Ascending aorta (tissue), 2 donors: ENCODE data around the gene NATD1. TPM values are rescaled to one million over a fixed set of nuclear protein-coding genes. Genes with fewer than 3 reads are reported as not detected.
A peak's percentile ranks its signal among the peaks of the same experiment; 100 is the strongest.
"Not testable (repeated sequence)": the region's sequence is repeated elsewhere in the genome, so short reads cannot be mapped to it uniquely, and the experiment has no call there.

ENCODE experiments used
- DNase-seq, 2 donors: peaks; one replicate each; pipeline ENCODE4 v3.0.0-alpha.2; 2019; ENCODE audit warnings: low spot score in 2 of 2
- H3K27ac ChIP-seq, 2 donors: fragments of 200-600 bp; sonication (generic); one replicate each; pipeline ENCODE4 v1.5.1; 2016 to 2017; ENCODE audit warnings: mild to moderate bottlenecking in 1 of 2
- H3K27me3 ChIP-seq: fragments of 200-600 bp; sonication (generic); one replicate; pipeline ENCODE4 v1.5.1; 2017
- H3K36me3 ChIP-seq, 2 donors: fragments of 200-600 bp; sonication (generic); one replicate each; pipeline ENCODE4 v1.5.1; 2016
- H3K4me1 ChIP-seq, 2 donors: fragments of 200-600 bp; sonication (generic); one replicate each; pipeline ENCODE4 v1.5.1; 2016 to 2017; ENCODE audit warnings: mild to moderate bottlenecking in 1 of 2
- H3K4me3 ChIP-seq, 2 donors: fragments of 200-600 bp; sonication (generic); one replicate each; pipeline ENCODE4 v1.5.1; 2016 to 2017; ENCODE audit warnings: mild to moderate bottlenecking in 1 of 2
- H3K9me3 ChIP-seq, 2 donors: fragments of 200-600 bp; sonication (generic); one replicate each; pipeline ENCODE4 v1.5.1; 2016
- CTCF ChIP-seq, 3 experiments: fragments of 200-600 bp in 2 of 3; fragments of 450-650 bp in 1 of 3; sonication (generic) in 2 of 3; IDR thresholded peaks; one replicate each; pipeline ENCODE4 v1.5.1; 2016 to 2019; ENCODE audit warnings: antibody characterized with exemption in 3 of 3, mild to moderate bottlenecking in 1 of 3, moderate library complexity in 1 of 3
- intact Hi-C: fragments of 100-400 bp; cut with DNase I; formaldehyde crosslinking; loops from one replicate; pipeline ENCODE4 v1.15.1; 2023
- total RNA-seq: library from RNA; depleted of rRNA; stranded (reverse); fragments of >200 nt; gene quantifications from one replicate; pipeline ENCODE4 v1.1.0, GENCODE V29; 2016

The NATD1 gene
- total RNA-seq, 1 donor from 2014 or later = 13.4 TPM

GRCh38 chr17:21199311-21199710 is 53.9 kb downstream of the NATD1 start:
- H3K9me3 ChIP-seq = no peaks in the 10 kb centered on the region
- no peak for TF ChIP-seq CTCF (IDR thresholded peaks at IDR 0.05)
- peaks cover 0 to 31% of the 10 kb centered on the region in 2 donors for H3K4me1 ChIP-seq
- intact Hi-C loops = no loop called here
- no peak overlapping the region for H3K27ac ChIP-seq
- peaks cover 19 to 22% of the 10 kb centered on the region in 2 donors for H3K36me3 ChIP-seq
- H3K27me3 ChIP-seq = no peaks in the 10 kb centered on the region
- no peak for DNase-seq
- no peak overlapping the region for H3K4me3 ChIP-seq

DNA sequence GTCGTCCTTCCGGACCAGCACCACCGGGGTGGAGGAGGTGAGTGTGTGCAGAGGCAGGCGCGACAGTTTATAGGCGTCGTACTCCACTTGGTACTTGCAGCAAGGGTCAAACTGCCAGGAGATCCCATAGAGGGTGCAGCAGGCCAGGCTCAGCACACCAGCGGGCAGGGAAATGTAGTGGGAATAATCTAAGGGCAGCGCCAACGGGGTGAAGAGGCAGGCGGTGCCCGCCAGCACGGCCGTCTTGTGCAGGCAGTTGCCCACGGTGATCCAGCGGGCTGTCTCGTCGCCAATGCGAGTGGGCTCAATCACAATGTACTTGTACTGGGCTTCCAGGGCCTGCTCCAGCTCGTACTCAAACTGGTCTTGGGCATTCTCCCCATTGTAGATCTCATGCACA is 54.8 kb downstream of the NATD1 start:
- H3K36me3 ChIP-seq = peaks cover 19 to 22% of the 10 kb centered on the region in 2 donors
- DNase-seq = no peak
- peaks cover 0 to 25% of the 10 kb centered on the region in 2 donors for H3K4me1 ChIP-seq
- H3K9me3 ChIP-seq = no peaks in the 10 kb centered on the region
- H3K27ac ChIP-seq = no peak overlapping the region
- H3K27me3 ChIP-seq = no peaks in the 10 kb centered on the region
- H3K4me3 ChIP-seq = no peak overlapping the region
- intact Hi-C loops = no loop called here
- TF ChIP-seq CTCF (IDR thresholded peaks at IDR 0.05) = no peak

GRCh38 chr17:21196126-21196525 is 57.1 kb downstream of the NATD1 start:
- no peaks in the 10 kb centered on the region for H3K27me3 ChIP-seq
- no peak overlapping the region for H3K4me3 ChIP-seq
- H3K9me3 ChIP-seq = no peaks in the 10 kb centered on the region
- intact Hi-C loops = no loop called here
- H3K4me1 ChIP-seq = peaks cover 0 to 26% of the 10 kb centered on the region in 2 donors
- DNase-seq = no peak
- no peak for TF ChIP-seq CTCF (IDR thresholded peaks at IDR 0.05)
- H3K27ac ChIP-seq = no peak overlapping the region
- peaks cover 19 to 28% of the 10 kb centered on the region in 2 donors for H3K36me3 ChIP-seq

DNA sequence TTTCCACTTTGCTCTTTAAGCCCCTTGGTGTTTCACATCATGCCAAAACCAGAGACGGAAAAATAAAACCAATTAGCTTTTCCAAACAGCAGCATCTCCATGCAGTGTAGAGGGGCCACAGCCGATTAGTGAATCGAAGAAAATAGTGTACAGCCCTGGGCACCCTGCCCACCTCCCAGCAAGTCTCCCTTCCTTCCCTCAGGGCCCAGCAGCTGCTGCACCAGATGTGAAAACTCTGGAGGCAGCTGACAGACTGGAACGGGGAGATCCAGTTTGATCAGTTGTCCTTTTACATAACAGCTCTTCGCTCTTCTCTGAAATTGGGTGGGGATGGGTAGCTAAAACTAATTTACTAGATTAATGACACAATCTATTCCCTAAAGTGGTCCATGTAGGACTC is 58.5 kb downstream of the NATD1 start:
- Histone ChIP-seq H3K36me3 (peaks cover 19 to 28% of the 10 kb centered on the region in 2 donors), H3K4me3 (no peak overlapping the region), H3K27me3 (no peaks in the 10 kb centered on the region), H3K27ac (peak overlapping the region; percentile 2 to 20), H3K4me1 (peaks cover 0 to 19% of the 10 kb centered on the region in 2 donors), H3K9me3 (no peaks in the 10 kb centered on the region)
- intact Hi-C loops = no loop called here
- no peak for DNase-seq
- no peak for TF ChIP-seq CTCF (IDR thresholded peaks at IDR 0.05)

DNA sequence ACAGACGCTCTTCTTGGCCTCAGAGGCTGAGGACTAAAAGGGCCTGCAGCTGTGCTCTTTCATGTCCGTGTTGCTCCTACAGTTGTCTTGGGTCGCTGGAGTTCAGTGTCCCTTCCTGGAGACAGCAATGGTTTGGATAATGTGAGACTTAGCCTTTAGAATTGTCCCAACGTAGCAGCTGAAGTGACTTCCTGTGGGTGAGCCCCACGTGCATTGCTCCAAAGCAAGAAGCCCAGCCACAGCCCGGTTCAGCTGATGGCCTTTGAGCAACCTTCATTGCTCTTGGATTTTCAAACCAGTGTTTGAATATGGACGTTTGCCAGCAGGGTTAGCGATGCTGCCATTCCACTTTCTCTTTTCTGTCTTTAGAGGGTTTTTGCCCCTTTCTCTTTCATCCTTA is 59.0 kb downstream of the NATD1 start:
- H3K9me3 ChIP-seq = no peaks in the 10 kb centered on the region
- peak overlapping the region; percentile 16 to 20 for H3K27ac ChIP-seq
- peaks cover 0 to 15% of the 10 kb centered on the region in 2 donors for H3K4me1 ChIP-seq
- intact Hi-C loops = no loop called here
- no peak for TF ChIP-seq CTCF (IDR thresholded peaks at IDR 0.05)
- H3K4me3 ChIP-seq = no peak overlapping the region
- H3K36me3 ChIP-seq = peaks cover 19 to 29% of the 10 kb centered on the region in 2 donors
- no peaks in the 10 kb centered on the region for H3K27me3 ChIP-seq
- DNase-seq = no peak

DNA sequence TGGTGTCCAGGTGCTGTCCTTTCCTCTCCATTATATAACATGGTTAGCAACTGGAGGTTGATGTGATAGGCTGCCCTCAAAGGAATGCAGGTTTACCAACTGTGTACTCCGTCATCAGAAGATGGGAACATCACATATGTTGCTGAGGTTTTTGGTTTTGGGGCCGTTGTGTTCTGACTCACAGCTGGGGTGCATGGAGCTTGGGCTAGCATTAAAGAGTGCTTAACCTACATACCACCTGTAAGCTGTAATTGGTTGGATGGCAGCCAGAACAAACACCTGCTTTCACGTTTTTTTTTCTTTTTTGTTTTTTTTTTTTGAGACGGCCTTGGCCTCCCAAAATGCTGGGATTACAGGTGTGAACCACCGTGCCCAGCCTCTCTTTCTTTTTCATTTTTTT is 60.2 kb downstream of the NATD1 start:
- TF ChIP-seq CTCF (IDR thresholded peaks at IDR 0.05) = no peak
- Histone ChIP-seq H3K4me3 (no peak overlapping the region), H3K27ac (no peak overlapping the region), H3K9me3 (no peaks in the 10 kb centered on the region), H3K36me3 (peaks cover 11 to 31% of the 10 kb centered on the region in 2 donors), H3K4me1 (peaks cover 0 to 15% of the 10 kb centered on the region in 2 donors), H3K27me3 (no peaks in the 10 kb centered on the region)
- DNase-seq = no peak
- intact Hi-C loops = no loop called here

DNA sequence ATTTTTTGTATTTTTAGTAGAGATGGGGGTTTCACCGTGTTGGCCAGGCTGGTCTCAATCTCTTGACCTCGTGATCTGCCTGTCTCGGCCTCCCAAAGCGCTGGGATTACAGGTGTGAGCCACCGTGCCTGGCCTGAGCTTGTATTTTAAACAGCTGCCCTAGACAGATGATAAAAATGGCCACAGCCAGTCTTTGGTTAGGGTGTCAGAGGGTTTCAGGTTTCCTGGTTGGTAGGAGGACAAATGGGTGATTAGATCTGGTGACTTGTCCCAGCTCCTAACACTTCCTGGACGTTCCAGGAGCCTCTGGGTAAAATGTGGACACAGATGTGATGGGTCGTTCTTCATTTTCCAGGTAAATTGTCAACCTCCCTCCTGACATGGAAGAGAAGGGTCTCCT is 60.8 kb downstream of the NATD1 start:
- H3K4me3 ChIP-seq, intact Hi-C loops, H3K27me3 ChIP-seq, DNase-seq, H3K9me3 ChIP-seq: not testable (repeated sequence)
- Histone ChIP-seq H3K36me3 (peaks cover 5 to 24% of the 10 kb centered on the region in 2 donors), H3K27ac (peak overlapping the region in 1 of 2 donors; percentile 23), H3K4me1 (peaks cover 0 to 15% of the 10 kb centered on the region in 2 donors)
